HepG2 (cell line): Measurements from ENCODE around the gene CFAP300. TPM values are rescaled to one million over a fixed set of nuclear protein-coding genes. Genes with fewer than 3 reads are reported as not detected.
A peak's percentile ranks its signal among the peaks of the same experiment; 100 is the strongest.

ENCODE experiments used
- CCDC6 ChIP-seq: sonication (generic); formaldehyde crosslinking; IDR thresholded peaks from 2 replicates; pipeline ENCODE4 v1.8.1; 2022; ENCODE audit warnings: mild to moderate bottlenecking, missing genetic modification reagents, moderate library complexity
- EEA1 ChIP-seq: sonication (generic); formaldehyde crosslinking; IDR thresholded peaks from 2 replicates; pipeline ENCODE4 v1.5.1; 2020; ENCODE audit warnings: mild to moderate bottlenecking, missing genetic modification reagents, borderline replicate concordance
- GATAD2A ChIP-seq: IDR thresholded peaks from 2 replicates; pipeline ENCODE4 v1.6.1; 2016
- LBX2 ChIP-seq: sonication (generic); formaldehyde crosslinking; IDR thresholded peaks from 2 replicates; pipeline ENCODE4 v1.5.0; 2020; ENCODE audit warnings: missing genetic modification reagents, mild to moderate bottlenecking, borderline replicate concordance
- POLR2A ChIP-seq, 2 experiments: IDR thresholded peaks; 2 replicates each; pipeline ENCODE4 v1.6.1; 2011; ENCODE audit warnings: low read depth in 2 of 2, low read length in 2 of 2, mild to moderate bottlenecking in 1 of 2, moderate library complexity in 1 of 2; ENCODE audit not compliant: insufficient read depth in 1 of 2
- SRF ChIP-seq: IDR thresholded peaks from 2 replicates; pipeline ENCODE4 v1.6.1; 2011; ENCODE audit warnings: mild to moderate bottlenecking, low read depth, low read length, moderate library complexity
- ZHX2 ChIP-seq, 2 experiments: sonication (generic) in 1 of 2; formaldehyde crosslinking in 1 of 2; IDR thresholded peaks; 2 replicates each; pipeline versions ENCODE4 v1.6.1 to v1.9.0; 2014 to 2022; ENCODE audit warnings: antibody characterized with exemption in 1 of 2, borderline replicate concordance in 1 of 2, inconsistent platforms in 1 of 2, low read depth in 1 of 2, missing genetic modification reagents in 1 of 2
- ZNF496 ChIP-seq: sonication (generic); formaldehyde crosslinking; IDR thresholded peaks from 2 replicates; pipeline ENCODE4 v1.8.1; 2023; ENCODE audit warnings: mild to moderate bottlenecking, moderate library complexity, missing genetic modification reagents; ENCODE audit not compliant: insufficient replicate concordance
- ZNF503 ChIP-seq: sonication (generic); formaldehyde crosslinking; IDR thresholded peaks from 2 replicates; pipeline ENCODE4 v1.4.0; 2020; ENCODE audit warnings: missing genetic modification reagents
- ZNF546 ChIP-seq: sonication (generic); formaldehyde crosslinking; conservative IDR thresholded peaks from 2 replicates; pipeline ENCODE4 v1.8.1; 2023; ENCODE audit warnings: mild to moderate bottlenecking, missing genetic modification reagents
- ZNF605 ChIP-seq: sonication (generic); formaldehyde crosslinking; IDR thresholded peaks from 2 replicates; pipeline ENCODE4 v1.8.0; 2022; ENCODE audit warnings: mild to moderate bottlenecking, missing genetic modification reagents
- ZNF800 ChIP-seq: sonication (generic); formaldehyde crosslinking; IDR thresholded peaks from 2 replicates; pipeline ENCODE4 v1.4.0; 2020; ENCODE audit warnings: missing genetic modification reagents
- polyA plus RNA-seq, 8 experiments: library from polyadenylated mRNA; depleted of rRNA in 3 of 8; stranded (reverse) in 7 of 8; unstranded in 1 of 8; fragments of >200 nt; fragmentation: Illumina TruSeq in 4 of 8; extraction: Trizol in 4 of 8; gene quantifications; 2 replicates each; pipeline versions ENCODE4 v1.2.1 to v1.2.3, GENCODE V29; 2011 to 2016; ENCODE audit warnings: low read depth in 4 of 8, missing spikeins in 1 of 8, mixed read lengths in 1 of 8; ENCODE audit not compliant: insufficient read depth in 1 of 8
- total RNA-seq, 5 experiments: library from RNA; depleted of rRNA; stranded (reverse); fragments of >200 nt; fragmentation: Illumina TruSeq; extraction: Trizol; gene quantifications; 2 replicates each; pipeline ENCODE4 v1.2.3, GENCODE V29; 2016; ENCODE audit warnings: low read depth in 1 of 5
- TF ChIP-seq, protein P1 (sequence below): sonication (generic); formaldehyde crosslinking; IDR thresholded peaks from 2 replicates; pipeline ENCODE4 v1.4.0; 2020; ENCODE audit warnings: missing genetic modification reagents, borderline replicate concordance
- TF ChIP-seq, protein P2 (sequence below): sonication (generic); formaldehyde crosslinking; IDR thresholded peaks from 2 replicates; pipeline ENCODE4 v1.8.0; 2022; ENCODE audit warnings: mild to moderate bottlenecking, missing genetic modification reagents, moderate library complexity

The CFAP300 gene
- total and polyA plus RNA-seq, 2 of the 13 experiments (the other 11 are each of a cell fraction or from before 2014, with no cell fraction given) = not detected

DNA sequence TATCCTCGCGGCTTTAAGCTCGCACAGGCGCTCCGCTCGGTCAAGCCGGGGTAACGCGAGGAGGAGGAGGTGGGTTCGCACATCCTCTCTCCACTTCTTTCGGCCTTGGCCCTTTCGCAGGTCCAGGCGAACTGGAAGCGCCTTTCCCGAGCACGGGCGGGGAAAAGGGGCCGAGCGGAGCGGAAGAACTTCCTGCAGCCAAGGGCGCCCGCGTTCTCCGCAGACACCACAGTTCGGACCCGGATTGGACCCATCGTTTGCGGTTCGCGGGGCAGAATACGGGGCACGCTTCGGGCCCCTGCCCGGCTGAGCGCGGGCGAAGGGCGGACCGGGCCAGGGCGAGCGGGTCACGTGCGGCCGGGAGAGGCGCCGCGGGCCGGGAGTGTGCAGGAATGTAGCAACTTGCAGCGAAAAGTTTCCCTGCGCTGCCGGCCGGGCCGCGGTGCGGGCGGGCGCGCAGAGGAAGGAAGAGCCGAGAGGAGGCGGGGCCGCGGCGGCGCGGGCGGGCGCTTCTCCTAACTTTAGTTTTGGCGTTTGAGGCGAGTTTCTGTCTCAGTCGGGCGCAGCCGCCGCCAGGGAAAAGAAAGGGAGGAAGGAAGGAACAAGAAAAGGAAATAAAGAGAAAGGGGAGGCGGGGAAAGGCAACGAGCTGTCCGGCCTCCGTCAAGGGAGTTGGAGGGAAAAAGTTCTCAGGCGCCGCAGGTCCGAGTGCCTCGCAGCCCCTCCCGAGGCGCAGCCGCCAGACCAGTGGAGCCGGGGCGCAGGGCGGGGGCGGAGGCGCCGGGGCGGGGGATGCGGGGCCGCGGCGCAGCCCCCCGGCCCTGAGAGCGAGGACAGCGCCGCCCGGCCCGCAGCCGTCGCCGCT lies 62.9 kb downstream of the CFAP300 start, which contains the start of gene YAP1 (continued):
- no peak for TF ChIP-seq ZNF496
- TF ChIP-seq, protein P1, sequence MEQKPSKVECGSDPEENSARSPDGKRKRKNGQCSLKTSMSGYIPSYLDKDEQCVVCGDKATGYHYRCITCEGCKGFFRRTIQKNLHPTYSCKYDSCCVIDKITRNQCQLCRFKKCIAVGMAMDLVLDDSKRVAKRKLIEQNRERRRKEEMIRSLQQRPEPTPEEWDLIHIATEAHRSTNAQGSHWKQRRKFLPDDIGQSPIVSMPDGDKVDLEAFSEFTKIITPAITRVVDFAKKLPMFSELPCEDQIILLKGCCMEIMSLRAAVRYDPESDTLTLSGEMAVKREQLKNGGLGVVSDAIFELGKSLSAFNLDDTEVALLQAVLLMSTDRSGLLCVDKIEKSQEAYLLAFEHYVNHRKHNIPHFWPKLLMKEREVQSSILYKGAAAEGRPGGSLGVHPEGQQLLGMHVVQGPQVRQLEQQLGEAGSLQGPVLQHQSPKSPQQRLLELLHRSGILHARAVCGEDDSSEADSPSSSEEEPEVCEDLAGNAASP (CRISPR knock-in tag) = peak; percentile 63
- no peak for TF ChIP-seq SRF
- TF ChIP-seq ZNF605 (CRISPR knock-in tag) = no peak
- TF ChIP-seq POLR2A (IDR thresholded peaks at IDR 0.05; ENCODE audit: insufficient read depth in 1 of 2, low read depth in 2 of 2, low read length in 2 of 2) = peak; percentile 54 to 71
- TF ChIP-seq, protein P2, sequence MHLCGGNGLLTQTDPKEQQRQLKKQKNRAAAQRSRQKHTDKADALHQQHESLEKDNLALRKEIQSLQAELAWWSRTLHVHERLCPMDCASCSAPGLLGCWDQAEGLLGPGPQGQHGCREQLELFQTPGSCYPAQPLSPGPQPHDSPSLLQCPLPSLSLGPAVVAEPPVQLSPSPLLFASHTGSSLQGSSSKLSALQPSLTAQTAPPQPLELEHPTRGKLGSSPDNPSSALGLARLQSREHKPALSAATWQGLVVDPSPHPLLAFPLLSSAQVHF = 0 out of 2 replicates have a peak, but pooled peaks have one; percentile 84
- peak; percentile 81; the same call in 1 of the 2 replicates for TF ChIP-seq EEA1 (CRISPR knock-in tag)
- TF ChIP-seq ZNF503 (CRISPR knock-in tag) = no peak
- TF ChIP-seq ZNF800 (CRISPR knock-in tag) = peak; percentile 62; the same call in 1 of the 2 replicates
- peak; percentile 67 for TF ChIP-seq GATAD2A (CRISPR knock-in tag)
- peak; percentile 70 for TF ChIP-seq CCDC6 (CRISPR knock-in tag)
- TF ChIP-seq ZHX2 (IDR thresholded peaks at IDR 0.05; ENCODE audit: low read depth) = no peak
- TF ChIP-seq ZHX2 (CRISPR knock-in tag; IDR thresholded peaks at IDR 0.05; ENCODE audit: borderline replicate concordance) = peak; percentile 65; the same call in 1 of the 2 replicates
- TF ChIP-seq LBX2 (CRISPR knock-in tag) = no peak
- TF ChIP-seq ZNF546 (CRISPR knock-in tag) = 0 out of 2 replicates have a peak, but pooled peaks have one; percentile 44
